ENCODE measurements around the gene MYOD1.

GRCh38 chr11:17753641-17754040, 34.3 kb downstream of the MYOD1 start:
- TF ChIP-seq EZH2 (IDR thresholded peaks at IDR 0.05; ENCODE audit: low read depth), result no peak
- TF ChIP-seq CTCF (conservative IDR thresholded peaks at IDR 0.05), result no peak
